ENCODE results near the gene TNFSF18.

Gene TNFSF18

GRCh38 chr1:173038875-173039554 lies 11.7 kb downstream of the TNFSF18 start:
- DNase-seq = no peak

DNA sequence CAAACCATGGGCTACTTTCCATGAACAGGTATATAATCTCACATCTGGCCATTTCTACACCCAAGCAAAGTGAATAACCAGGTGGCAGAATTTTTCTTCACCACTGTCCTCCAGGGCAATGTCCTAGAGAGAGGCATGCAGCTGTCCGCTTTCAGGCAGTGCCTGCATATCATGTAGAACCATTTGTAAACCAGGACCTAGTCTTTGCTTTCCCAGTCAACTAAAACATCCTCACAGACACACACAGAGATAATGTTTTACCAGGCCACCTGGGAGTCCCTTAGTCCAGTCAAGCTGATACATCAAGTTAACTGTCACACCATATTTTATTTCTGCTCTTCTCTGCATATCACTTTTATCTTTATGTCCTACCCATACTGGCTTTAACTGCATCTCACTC lies 26.2 kb downstream of the TNFSF18 start:
- no peak for DNase-seq

- no peak for DNase-seq
Observed at GRCh38 chr1:173023343-173023742, 27.4 kb downstream of the TNFSF18 start.

DNA sequence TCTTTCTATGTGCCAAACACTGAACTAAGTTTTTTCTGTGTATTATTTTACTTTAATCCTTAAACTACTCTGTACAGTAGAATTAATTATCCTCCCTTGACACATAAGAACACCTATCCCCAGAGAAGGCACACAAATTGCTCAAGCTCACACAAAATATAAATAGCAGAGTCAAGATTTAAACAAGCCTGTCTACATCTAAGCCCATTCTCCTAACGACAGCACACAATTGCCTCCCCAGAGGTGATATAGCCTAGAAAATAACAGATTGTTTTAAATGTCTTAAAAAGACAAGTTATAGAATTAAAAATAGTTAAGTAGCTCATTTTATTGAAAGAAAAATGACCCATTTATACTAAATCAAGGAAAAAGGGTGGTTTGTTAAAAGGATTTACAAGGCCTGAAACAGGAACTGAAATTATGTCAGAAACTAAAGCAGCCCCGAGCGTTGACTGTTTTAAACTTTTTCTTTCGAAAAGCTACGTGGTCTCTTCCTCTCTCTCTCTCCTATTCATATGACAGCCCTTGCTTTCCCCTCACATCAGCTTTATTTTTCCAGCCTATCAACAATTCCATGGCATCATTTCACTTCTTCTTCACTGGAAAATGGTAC lies 30.5 kb downstream of the TNFSF18 start:
- DNase-seq = no peak

DNA sequence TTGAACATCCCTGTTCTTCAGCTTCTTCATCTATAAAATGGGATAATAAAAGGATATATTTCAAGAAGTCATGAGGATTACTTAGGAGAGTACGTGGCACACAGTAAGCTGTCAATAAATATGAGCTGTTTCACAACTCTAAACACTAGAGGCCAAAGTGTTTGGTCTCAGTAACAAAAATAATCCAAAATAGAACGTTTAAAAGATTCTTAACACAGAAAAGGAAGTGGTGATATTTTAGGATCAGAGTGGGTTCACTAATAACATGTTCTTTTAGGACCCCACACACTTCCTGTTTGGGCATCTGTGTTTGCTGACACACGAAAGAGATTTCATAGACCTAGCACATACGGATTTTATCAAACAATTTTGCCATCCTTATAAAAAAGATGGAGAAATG lies 32.9 kb downstream of the TNFSF18 start:
- DNase-seq = no peak

- DNase-seq = no peak
Observed at GRCh38 chr1:173016419-173016818, 34.3 kb downstream of the TNFSF18 start.

- DNase-seq = no peak
Observed at GRCh38 chr1:173015629-173016028, 35.1 kb downstream of the TNFSF18 start.

DNA sequence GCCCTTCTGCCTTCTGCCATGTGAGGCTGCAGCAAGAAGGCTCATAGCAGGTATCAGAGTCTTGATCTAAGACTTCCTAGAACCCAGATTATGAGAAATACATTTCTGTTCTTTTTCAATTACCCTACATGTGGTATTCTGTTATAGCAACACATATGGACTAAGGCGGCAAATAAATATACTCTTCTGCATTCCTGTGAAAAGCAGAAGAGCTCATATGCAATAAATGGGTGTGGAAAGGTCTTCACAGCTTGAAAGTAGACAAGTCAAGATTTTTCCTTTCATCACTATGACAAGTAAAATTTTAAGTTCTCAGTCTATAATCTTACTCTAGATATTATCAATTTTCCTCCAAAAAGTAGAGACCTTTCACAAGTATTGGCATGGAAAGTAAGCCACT lies 36.6 kb downstream of the TNFSF18 start:
- DNase-seq = no peak

GRCh38 chr1:173012126-173012525 lies 38.6 kb downstream of the TNFSF18 start:
- no peak for DNase-seq

GRCh38 chr1:173009597-173009996 lies 41.1 kb downstream of the TNFSF18 start:
- DNase-seq = no peak

GRCh38 chr1:173005196-173005864 lies 45.4 kb downstream of the TNFSF18 start:
- DNase-seq = no peak

DNA sequence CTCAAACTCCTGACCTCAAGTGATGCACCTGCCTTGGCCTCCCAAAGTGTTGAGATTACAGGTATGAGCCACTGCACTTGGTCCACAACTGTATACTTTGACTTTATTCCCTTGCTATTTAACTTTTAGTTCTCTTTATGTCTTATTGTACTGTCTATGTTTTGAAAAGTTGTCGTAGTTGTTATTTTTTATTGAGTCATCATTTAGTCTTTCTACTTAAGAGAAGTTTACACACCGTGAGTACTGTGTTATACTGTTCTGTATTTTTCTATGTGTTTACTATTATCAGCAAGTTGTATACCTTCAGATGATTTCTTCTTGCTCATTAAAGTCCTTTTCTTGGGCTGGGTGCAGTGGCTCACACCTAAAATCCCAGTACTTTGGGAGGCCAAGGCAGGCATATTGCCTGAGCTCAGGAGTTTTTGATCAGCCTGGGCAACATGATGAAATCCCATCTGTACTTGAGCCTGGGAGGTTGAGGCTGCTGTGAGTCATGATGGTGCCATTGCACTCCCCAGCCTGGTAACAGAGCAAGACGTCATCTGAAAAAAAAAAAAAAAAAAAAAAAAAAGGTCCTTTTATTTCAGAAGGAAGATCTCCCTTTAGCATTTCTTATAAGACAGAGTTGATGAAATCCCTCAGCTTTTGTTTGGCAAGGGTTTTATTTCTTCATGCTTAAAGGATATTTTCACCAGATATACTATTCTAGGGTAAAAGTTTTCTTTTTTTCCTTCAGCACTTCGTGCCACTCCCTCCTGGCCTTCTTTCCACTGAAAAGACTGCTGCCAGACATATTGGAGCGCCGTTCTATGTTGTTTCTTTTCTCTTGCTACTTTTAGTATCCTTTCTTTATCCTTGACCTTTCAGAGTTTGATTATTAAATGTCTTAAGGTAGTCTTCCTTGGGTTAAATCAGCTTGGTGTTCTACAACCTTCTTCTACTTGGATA lies 47.6 kb downstream of the TNFSF18 start:
- no peak for DNase-seq

GRCh38 chr1:172999349-172999748 lies 51.4 kb downstream of the TNFSF18 start:
- DNase-seq = no peak

GRCh38 chr1:172997941-172998361 lies 52.8 kb downstream of the TNFSF18 start:
- DNase-seq = no peak

- no peak for DNase-seq
Observed at GRCh38 chr1:172993640-172994039, 57.1 kb downstream of the TNFSF18 start.

DNA sequence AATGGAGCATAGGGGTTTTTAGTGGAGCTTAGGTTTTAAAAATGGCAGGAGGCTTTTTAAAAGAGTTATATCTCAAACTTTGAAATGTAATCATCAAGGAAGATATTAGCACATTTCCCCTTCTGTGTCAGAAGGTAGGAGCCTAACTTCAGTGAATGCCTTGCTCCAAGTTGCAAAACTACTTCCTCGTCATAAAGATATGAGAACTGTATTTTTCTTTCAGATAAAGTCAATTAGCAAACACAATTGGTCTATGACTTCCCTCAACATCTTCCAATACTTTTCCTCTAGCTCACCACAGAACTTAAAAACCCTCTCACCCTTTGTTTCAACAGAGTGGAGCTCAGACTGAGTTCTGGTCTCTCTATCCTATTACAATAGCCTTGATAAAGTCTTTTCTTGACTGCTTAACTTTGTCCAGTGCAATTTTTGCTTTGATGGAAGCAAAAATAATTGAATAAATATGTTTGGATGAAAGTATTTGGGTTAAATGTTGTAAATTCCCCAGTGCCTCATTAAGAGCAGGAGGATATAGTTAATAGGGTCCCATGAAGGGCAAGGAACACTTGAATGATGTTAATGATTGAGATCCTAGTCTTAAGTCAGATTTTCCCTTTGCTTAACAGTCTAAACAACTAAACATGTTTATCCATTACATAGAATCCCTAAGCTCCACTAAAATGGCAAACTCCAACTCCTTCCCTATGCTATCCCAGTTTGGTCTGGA lies 58.9 kb downstream of the TNFSF18 start:
- DNase-seq = no peak

- DNase-seq = no peak
Observed at GRCh38 chr1:172990598-172991215, 60.0 kb downstream of the TNFSF18 start.
